ENCODE measurements around the gene COPRS.

The COPRS gene

GRCh38 chr17:31858642-31859486, at the start of gene COPRS:
TSS of gene COPRS (minus strand) at chr17:31859244. CDS start at chr17:31859199, 45 bp downstream.
- DNase-seq: peak; percentile 69

- DNase-seq: no peak
These were observed 49.3 kb upstream of the COPRS start for GRCh38 chr17:31908386-31908785.

- DNase-seq: peak; percentile 10
These were observed 48.4 kb upstream of the COPRS start for GRCh38 chr17:31907342-31907962.

GRCh38 chr17:31903401-31903800, 44.4 kb upstream of the COPRS start:
- no peak for DNase-seq

- DNase-seq: no peak
These were observed 43.6 kb upstream of the COPRS start for GRCh38 chr17:31902693-31903092.

- no peak for DNase-seq
These were observed 41.8 kb upstream of the COPRS start for GRCh38 chr17:31900877-31901276.

GRCh38 chr17:31888124-31888523, 29.1 kb upstream of the COPRS start:
- no peak for DNase-seq

- no peak for DNase-seq
These were observed 23.5 kb upstream of the COPRS start for GRCh38 chr17:31882571-31882970.

GRCh38 chr17:31880311-31880710, 21.3 kb upstream of the COPRS start:
- no peak for DNase-seq

GRCh38 chr17:31878703-31879073, 19.6 kb upstream of the COPRS start:
- no peak for DNase-seq

GRCh38 chr17:31877911-31878702, 19.1 kb upstream of the COPRS start:
- DNase-seq: no peak

GRCh38 chr17:31877341-31877740, 18.3 kb upstream of the COPRS start:
- DNase-seq: no peak

- DNase-seq: no peak
These were observed 16.0 kb upstream of the COPRS start for GRCh38 chr17:31875081-31875480.

- DNase-seq: no peak
These were observed 10.9 kb upstream of the COPRS start for GRCh38 chr17:31869797-31870568.

- DNase-seq: no peak
These were observed 10.0 kb upstream of the COPRS start for GRCh38 chr17:31869031-31869430.

GRCh38 chr17:31859487-31860008, 504 bp upstream of the COPRS start:
- no peak for DNase-seq

GRCh38 chr17:31857920-31858641, 963 bp downstream of the COPRS start:
- peak; percentile 15 for DNase-seq

GRCh38 chr17:31856750-31857149, 2.3 kb downstream of the COPRS start:
- no peak for DNase-seq

- DNase-seq: no peak
These were observed 4.4 kb downstream of the COPRS start for GRCh38 chr17:31854672-31855071.

GRCh38 chr17:31853911-31854470, 5.1 kb downstream of the COPRS start:
- DNase-seq: no peak

GRCh38 chr17:31845291-31845690, 13.8 kb downstream of the COPRS start:
- no peak for DNase-seq

Data from NCI-H2171 treated with DMSO at 0.1 percent for 48 hours (cell line).